SK-N-SH treated with all-trans-retinoic acid at 6 μM for 48 hours (cell line): ENCODE measurements around the gene P2RY8.

ENCODE experiments used
- ATAC-seq: fragments of 200-7000 bp; cut with Tn5 transposase; 3 replicates; pipeline ENCODE4 v1.9.1; 2020; ENCODE audit warnings: mild to moderate bottlenecking, moderate library complexity
- ARNTL ChIP-seq: fragments of 450-650 bp; formaldehyde crosslinking; IDR thresholded peaks from 2 replicates; pipeline ENCODE4 v1.5.0; 2020; ENCODE audit warnings: low read depth, mild to moderate bottlenecking, moderate library complexity, borderline replicate concordance
- BACH2 ChIP-seq: fragments of 250-450 bp; sonication (Bioruptor Pico); IDR thresholded peaks from 2 replicates; pipeline ENCODE4 v1.9.0; 2021; ENCODE audit warnings: mild to moderate bottlenecking, borderline replicate concordance
- ESRRG ChIP-seq: fragments of 250-450 bp; sonication (Bioruptor Pico); IDR thresholded peaks from 2 replicates; pipeline ENCODE4 v1.6.1; 2021; ENCODE audit warnings: mild to moderate bottlenecking
- GLIS3 ChIP-seq: fragments of 250-450 bp; sonication (Bioruptor Pico); IDR thresholded peaks from 2 replicates; pipeline ENCODE4 v1.5.0; 2020; ENCODE audit warnings: mild to moderate bottlenecking, moderate library complexity
- ISL1 ChIP-seq: fragments of 250-450 bp; sonication (Bioruptor Pico); IDR thresholded peaks from 2 replicates; pipeline ENCODE4 v2.1.2; 2022; ENCODE audit warnings: mild to moderate bottlenecking, moderate library complexity
- OSR1 ChIP-seq: fragments of 250-450 bp; sonication (Bioruptor Pico); IDR thresholded peaks from 2 replicates; pipeline ENCODE4 v1.8.0; 2022; ENCODE audit warnings: moderate library complexity, mild to moderate bottlenecking, inconsistent platforms
- PPARA ChIP-seq: fragments of 250-450 bp; sonication (Bioruptor Pico); IDR thresholded peaks from 2 replicates; pipeline ENCODE4 v1.5.0; 2020; ENCODE audit warnings: mild to moderate bottlenecking, borderline replicate concordance
- RARB ChIP-seq: fragments of 250-450 bp; sonication (Bioruptor Pico); IDR thresholded peaks from 2 replicates; pipeline ENCODE4 v1.8.0; 2021; ENCODE audit warnings: mild to moderate bottlenecking, moderate library complexity
- SNAI2 ChIP-seq: fragments of 250-450 bp; sonication (Bioruptor Pico); IDR thresholded peaks from 2 replicates; pipeline ENCODE4 v1.5.0; 2020; ENCODE audit warnings: mild to moderate bottlenecking, moderate library complexity
- TCF4 ChIP-seq: fragments of 250-450 bp; sonication (Bioruptor Pico); IDR thresholded peaks from 2 replicates; pipeline ENCODE4 v1.8.0; 2021; ENCODE audit warnings: mild to moderate bottlenecking, moderate library complexity, borderline replicate concordance
- TOX ChIP-seq: fragments of 250-450 bp; sonication (Bioruptor Pico); IDR thresholded peaks from 2 replicates; pipeline ENCODE4 v1.8.0; 2021; ENCODE audit warnings: mild to moderate bottlenecking, moderate library complexity, borderline replicate concordance
- ZC3H10 ChIP-seq: fragments of 250-450 bp; sonication (Bioruptor Pico); IDR thresholded peaks from 2 replicates; pipeline ENCODE4 v1.5.1; 2021; ENCODE audit warnings: mild to moderate bottlenecking, moderate library complexity
- ZFP30 ChIP-seq: fragments of 450-650 bp; formaldehyde crosslinking; IDR thresholded peaks from 2 replicates; pipeline ENCODE4 v1.5.0; 2022; ENCODE audit warnings: mild to moderate bottlenecking, moderate library complexity
- ZNF565 ChIP-seq: fragments of 450-650 bp; formaldehyde crosslinking; conservative IDR thresholded peaks from 2 replicates; pipeline ENCODE4 v1.5.0; 2020; ENCODE audit warnings: low read depth, mild to moderate bottlenecking, moderate library complexity
- ZNF70 ChIP-seq: fragments of 450-650 bp; formaldehyde crosslinking; IDR thresholded peaks from 2 replicates; pipeline ENCODE4 v1.5.0; 2020; ENCODE audit warnings: mild to moderate bottlenecking, moderate library complexity
- ZNF8 ChIP-seq: fragments of 450-650 bp; formaldehyde crosslinking; IDR thresholded peaks from 2 replicates; pipeline ENCODE4 v1.5.0; 2020; ENCODE audit warnings: mild to moderate bottlenecking, moderate library complexity
- TF ChIP-seq, protein P1 (sequence below): fragments of 250-450 bp; sonication (Bioruptor Pico); IDR thresholded peaks from 2 replicates; pipeline ENCODE4 v1.5.1; 2020; ENCODE audit warnings: low read depth, mild to moderate bottlenecking, moderate library complexity
- TF ChIP-seq, protein P2 (sequence below): fragments of 250-450 bp; sonication (Bioruptor Pico); IDR thresholded peaks from 2 replicates; pipeline ENCODE4 v1.8.0; 2021; ENCODE audit warnings: low read depth, mild to moderate bottlenecking, moderate library complexity, borderline replicate concordance
- TF ChIP-seq, protein P3 (sequence below): fragments of 250-450 bp; sonication (Bioruptor Pico); IDR thresholded peaks from 2 replicates; pipeline ENCODE4 v1.5.0; 2020; ENCODE audit warnings: mild to moderate bottlenecking, moderate library complexity
- TF ChIP-seq, protein P4 (sequence below): fragments of 250-450 bp; sonication (Bioruptor Pico); IDR thresholded peaks from 2 replicates; pipeline ENCODE4 v1.8.0; 2020; ENCODE audit warnings: mild to moderate bottlenecking, moderate library complexity, borderline replicate concordance

Gene P2RY8

DNA sequence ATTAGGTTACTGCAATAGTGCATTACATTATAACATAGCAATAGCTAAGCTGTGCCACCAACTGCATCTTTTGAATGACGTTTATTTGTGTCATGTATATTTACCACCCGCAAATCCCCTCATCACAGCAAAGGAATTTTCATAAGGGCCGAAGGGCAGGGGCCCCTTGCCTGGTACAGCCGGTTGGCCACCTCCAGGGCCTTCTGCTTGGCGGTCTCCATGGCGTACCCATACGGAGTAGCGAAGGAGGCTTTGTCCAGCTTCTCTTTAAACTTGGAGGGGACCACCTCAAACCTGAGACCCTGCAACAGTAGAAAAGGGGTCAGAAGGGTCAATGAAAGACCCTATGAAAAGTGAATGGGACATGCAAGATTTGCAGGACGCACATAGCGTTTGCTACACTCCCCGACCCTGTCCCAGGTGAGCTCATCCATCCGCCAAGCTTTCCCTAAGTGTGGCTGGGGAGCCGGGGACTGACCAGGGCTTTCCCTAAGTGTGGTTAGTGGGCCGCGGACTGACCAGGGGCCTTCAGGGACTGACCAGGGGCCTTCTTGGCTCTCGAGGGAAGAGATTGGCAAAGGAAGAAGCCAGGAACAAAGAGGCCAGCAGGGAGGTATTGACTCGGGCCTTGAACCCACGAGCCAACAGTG is 94.8 kb downstream of the P2RY8 start:
- no peak for ATAC-seq
- no peak for TF ChIP-seq ZNF8 (CRISPR knock-in tag)
- no peak for TF ChIP-seq ARNTL (CRISPR knock-in tag)
- TF ChIP-seq ISL1 (CRISPR knock-in tag): no peak

DNA sequence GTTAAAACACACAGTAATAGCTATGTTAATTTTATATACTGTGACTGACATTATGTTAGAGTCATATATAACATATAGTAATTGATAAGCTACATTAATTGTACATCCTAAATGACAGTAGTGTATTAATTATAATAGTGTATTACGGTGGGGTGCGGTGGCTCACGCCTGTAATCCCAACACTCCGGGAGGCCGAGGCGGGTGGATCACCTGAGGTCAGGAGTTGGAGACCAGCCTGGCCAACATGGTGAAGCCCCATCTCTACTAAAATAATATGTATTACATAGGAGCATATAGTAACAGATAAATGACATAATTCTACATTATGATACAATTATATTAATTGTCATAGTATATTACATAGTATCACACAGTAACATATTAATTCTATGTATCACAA is 96.5 kb downstream of the P2RY8 start:
- no peak for TF ChIP-seq RARB (CRISPR knock-in tag)
- TF ChIP-seq TOX (CRISPR knock-in tag): no peak
- no peak for TF ChIP-seq ESRRG (CRISPR knock-in tag)
- TF ChIP-seq ZNF70: no peak
- no peak for TF ChIP-seq GLIS3 (CRISPR knock-in tag)
- TF ChIP-seq BACH2 (CRISPR knock-in tag): no peak
- TF ChIP-seq ISL1 (CRISPR knock-in tag): no peak
- TF ChIP-seq ZC3H10 (CRISPR knock-in tag): no peak
- TF ChIP-seq, protein P1, sequence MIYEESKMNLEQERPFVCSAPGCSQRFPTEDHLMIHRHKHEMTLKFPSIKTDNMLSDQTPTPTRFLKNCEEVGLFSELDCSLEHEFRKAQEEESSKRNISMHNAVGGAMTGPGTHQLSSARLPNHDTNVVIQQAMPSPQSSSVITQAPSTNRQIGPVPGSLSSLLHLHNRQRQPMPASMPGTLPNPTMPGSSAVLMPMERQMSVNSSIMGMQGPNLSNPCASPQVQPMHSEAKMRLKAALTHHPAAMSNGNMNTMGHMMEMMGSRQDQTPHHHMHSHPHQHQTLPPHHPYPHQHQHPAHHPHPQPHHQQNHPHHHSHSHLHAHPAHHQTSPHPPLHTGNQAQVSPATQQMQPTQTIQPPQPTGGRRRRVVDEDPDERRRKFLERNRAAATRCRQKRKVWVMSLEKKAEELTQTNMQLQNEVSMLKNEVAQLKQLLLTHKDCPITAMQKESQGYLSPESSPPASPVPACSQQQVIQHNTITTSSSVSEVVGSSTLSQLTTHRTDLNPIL (CRISPR knock-in tag): no peak
- no peak for TF ChIP-seq ZFP30 (CRISPR knock-in tag)
- TF ChIP-seq, protein P2, sequence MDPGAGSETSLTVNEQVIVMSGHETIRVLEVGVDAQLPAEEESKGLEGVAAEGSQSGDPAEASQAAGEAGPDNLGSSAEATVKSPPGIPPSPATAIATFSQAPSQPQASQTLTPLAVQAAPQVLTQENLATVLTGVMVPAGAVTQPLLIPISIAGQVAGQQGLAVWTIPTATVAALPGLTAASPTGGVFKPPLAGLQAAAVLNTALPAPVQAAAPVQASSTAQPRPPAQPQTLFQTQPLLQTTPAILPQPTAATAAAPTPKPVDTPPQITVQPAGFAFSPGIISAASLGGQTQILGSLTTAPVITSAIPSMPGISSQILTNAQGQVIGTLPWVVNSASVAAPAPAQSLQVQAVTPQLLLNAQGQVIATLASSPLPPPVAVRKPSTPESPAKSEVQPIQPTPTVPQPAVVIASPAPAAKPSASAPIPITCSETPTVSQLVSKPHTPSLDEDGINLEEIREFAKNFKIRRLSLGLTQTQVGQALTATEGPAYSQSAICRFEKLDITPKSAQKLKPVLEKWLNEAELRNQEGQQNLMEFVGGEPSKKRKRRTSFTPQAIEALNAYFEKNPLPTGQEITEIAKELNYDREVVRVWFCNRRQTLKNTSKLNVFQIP (CRISPR knock-in tag): no peak
- TF ChIP-seq ARNTL (CRISPR knock-in tag): no peak
- TF ChIP-seq OSR1 (CRISPR knock-in tag): no peak
- TF ChIP-seq SNAI2 (CRISPR knock-in tag): no peak
- TF ChIP-seq, protein P3, sequence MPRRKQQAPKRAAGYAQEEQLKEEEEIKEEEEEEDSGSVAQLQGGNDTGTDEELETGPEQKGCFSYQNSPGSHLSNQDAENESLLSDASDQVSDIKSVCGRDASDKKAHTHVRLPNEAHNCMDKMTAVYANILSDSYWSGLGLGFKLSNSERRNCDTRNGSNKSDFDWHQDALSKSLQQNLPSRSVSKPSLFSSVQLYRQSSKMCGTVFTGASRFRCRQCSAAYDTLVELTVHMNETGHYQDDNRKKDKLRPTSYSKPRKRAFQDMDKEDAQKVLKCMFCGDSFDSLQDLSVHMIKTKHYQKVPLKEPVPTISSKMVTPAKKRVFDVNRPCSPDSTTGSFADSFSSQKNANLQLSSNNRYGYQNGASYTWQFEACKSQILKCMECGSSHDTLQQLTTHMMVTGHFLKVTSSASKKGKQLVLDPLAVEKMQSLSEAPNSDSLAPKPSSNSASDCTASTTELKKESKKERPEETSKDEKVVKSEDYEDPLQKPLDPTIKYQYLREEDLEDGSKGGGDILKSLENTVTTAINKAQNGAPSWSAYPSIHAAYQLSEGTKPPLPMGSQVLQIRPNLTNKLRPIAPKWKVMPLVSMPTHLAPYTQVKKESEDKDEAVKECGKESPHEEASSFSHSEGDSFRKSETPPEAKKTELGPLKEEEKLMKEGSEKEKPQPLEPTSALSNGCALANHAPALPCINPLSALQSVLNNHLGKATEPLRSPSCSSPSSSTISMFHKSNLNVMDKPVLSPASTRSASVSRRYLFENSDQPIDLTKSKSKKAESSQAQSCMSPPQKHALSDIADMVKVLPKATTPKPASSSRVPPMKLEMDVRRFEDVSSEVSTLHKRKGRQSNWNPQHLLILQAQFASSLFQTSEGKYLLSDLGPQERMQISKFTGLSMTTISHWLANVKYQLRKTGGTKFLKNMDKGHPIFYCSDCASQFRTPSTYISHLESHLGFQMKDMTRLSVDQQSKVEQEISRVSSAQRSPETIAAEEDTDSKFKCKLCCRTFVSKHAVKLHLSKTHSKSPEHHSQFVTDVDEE (CRISPR knock-in tag): no peak
- ATAC-seq: no peak

DNA sequence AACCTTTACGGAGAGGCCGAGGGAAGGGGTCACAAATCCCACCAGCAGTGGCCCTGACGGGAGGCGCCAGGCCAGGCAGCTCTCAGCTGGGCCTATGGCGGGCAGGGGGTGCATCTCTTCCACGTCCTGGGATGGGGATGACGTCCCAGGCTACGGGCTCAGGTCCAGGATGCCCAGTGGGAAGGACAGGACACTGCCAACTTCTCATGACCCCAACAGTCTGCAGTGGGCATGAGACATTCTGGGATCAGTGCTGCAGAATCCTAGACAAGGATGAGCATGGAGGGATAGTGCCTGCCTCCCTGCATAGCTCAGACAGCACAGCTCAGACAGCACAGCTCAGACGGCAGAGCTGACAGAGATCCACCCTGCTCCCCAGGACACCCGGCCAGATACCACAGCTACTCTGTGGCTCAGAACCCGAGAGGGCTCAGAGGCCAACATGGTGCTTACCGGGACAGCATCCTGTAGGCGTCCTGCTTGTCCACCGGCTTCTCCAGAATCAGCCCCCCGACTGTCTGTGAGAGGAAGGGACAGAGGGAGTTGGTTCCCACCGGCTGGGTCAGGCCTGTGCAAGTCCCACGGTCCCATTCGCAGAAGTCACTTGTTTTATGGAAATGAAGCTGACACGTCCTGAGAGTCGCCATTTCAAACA is 101.6 kb downstream of the P2RY8 start:
- ATAC-seq: no peak; the same call in 1 of the 3 replicates
- TF ChIP-seq SNAI2 (CRISPR knock-in tag) (no peak), PPARA (no peak), TCF4 (CRISPR knock-in tag) (no peak), ZNF565 (CRISPR knock-in tag) (no peak), ZC3H10 (CRISPR knock-in tag) (no peak), TOX (CRISPR knock-in tag) (no peak), ZNF8 (CRISPR knock-in tag) (no peak), ESRRG (CRISPR knock-in tag) (no peak), BACH2 (CRISPR knock-in tag) (no peak), ZFP30 (CRISPR knock-in tag) (no peak)
- TF ChIP-seq, protein P2 (CRISPR knock-in tag): no peak
- TF ChIP-seq, protein P4, sequence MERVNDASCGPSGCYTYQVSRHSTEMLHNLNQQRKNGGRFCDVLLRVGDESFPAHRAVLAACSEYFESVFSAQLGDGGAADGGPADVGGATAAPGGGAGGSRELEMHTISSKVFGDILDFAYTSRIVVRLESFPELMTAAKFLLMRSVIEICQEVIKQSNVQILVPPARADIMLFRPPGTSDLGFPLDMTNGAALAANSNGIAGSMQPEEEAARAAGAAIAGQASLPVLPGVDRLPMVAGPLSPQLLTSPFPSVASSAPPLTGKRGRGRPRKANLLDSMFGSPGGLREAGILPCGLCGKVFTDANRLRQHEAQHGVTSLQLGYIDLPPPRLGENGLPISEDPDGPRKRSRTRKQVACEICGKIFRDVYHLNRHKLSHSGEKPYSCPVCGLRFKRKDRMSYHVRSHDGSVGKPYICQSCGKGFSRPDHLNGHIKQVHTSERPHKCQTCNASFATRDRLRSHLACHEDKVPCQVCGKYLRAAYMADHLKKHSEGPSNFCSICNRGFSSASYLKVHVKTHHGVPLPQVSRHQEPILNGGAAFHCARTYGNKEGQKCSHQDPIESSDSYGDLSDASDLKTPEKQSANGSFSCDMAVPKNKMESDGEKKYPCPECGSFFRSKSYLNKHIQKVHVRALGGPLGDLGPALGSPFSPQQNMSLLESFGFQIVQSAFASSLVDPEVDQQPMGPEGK: no peak
- TF ChIP-seq, protein P3 (CRISPR knock-in tag): no peak
